Liver (tissue), 9 donors: ENCODE measurements around the gene SPA17. TPM values are rescaled to one million over a fixed set of nuclear protein-coding genes. Genes with fewer than 3 reads are reported as not detected.

ENCODE experiments used
- DNase-seq: peaks from one replicate; pipeline ENCODE4 v3.0.0-alpha.2; 2017; ENCODE audit warnings: low spot score
- H3K27ac ChIP-seq, 2 donors: one replicate each; pipeline ENCODE4 v1.7.0; 2013; ENCODE audit warnings: inconsistent platforms in 2 of 2, low read length in 2 of 2, control low read depth in 1 of 2, low read depth in 1 of 2, mild to moderate bottlenecking in 1 of 2
- H3K27me3 ChIP-seq, 4 donors: one replicate each; pipeline versions ENCODE4 v1.6.1 to v1.7.0; 2013; ENCODE audit warnings: low read length in 3 of 4, inconsistent platforms in 1 of 4, mild to moderate bottlenecking in 1 of 4, moderate library complexity in 1 of 4; ENCODE audit not compliant: control insufficient read depth in 4 of 4, insufficient read depth in 4 of 4
- H3K36me3 ChIP-seq, 4 donors: one replicate each; pipeline versions ENCODE4 v1.6.1 to v1.7.0; 2013; ENCODE audit warnings: low read length in 3 of 4, mild to moderate bottlenecking in 3 of 4, low read depth in 1 of 4, moderate library complexity in 1 of 4; ENCODE audit not compliant: control insufficient read depth in 4 of 4, insufficient read depth in 3 of 4
- H3K4me1 ChIP-seq, 4 donors: one replicate each; pipeline versions ENCODE4 v1.6.1 to v1.7.0; 2013; ENCODE audit warnings: low read length in 3 of 4, mild to moderate bottlenecking in 3 of 4, moderate library complexity in 1 of 4; ENCODE audit not compliant: control insufficient read depth in 4 of 4, insufficient read depth in 4 of 4
- H3K4me3 ChIP-seq, 3 donors: one replicate each; pipeline versions ENCODE4 v1.6.1 to v1.7.0; 2013; ENCODE audit warnings: low read length in 3 of 3, control low read depth in 1 of 3, low read depth in 1 of 3, mild to moderate bottlenecking in 1 of 3
- H3K9ac ChIP-seq, 2 donors: one replicate each; pipeline ENCODE4 v1.7.0; 2013; ENCODE audit warnings: low read length in 2 of 2, mild to moderate bottlenecking in 2 of 2, moderate library complexity in 2 of 2, control low read depth in 1 of 2, low read depth in 1 of 2
- H3K9me3 ChIP-seq, 4 donors: one replicate each; pipeline versions ENCODE4 v1.6.1 to v1.7.0; 2013; ENCODE audit warnings: low read length in 3 of 4; ENCODE audit not compliant: control insufficient read depth in 4 of 4
- EGR1 ChIP-seq, 2 donors: IDR thresholded peaks; 2 replicates each; pipeline ENCODE4 v1.6.1; 2016 to 2018; ENCODE audit warnings: antibody characterized with exemption in 2 of 2, low read depth in 2 of 2
- FOXA1 ChIP-seq: IDR thresholded peaks from 2 replicates; pipeline ENCODE4 v1.6.1; 2016; ENCODE audit warnings: antibody characterized with exemption
- FOXA2 ChIP-seq: IDR thresholded peaks from 2 replicates; pipeline ENCODE4 v1.6.1; 2016; ENCODE audit warnings: antibody characterized with exemption
- GABPA ChIP-seq, 2 donors: IDR thresholded peaks in 1 of 2; conservative IDR thresholded peaks in 1 of 2; 2 replicates each; pipeline ENCODE4 v1.6.1; 2016; ENCODE audit warnings: antibody characterized with exemption in 2 of 2, mild to moderate bottlenecking in 1 of 2, moderate library complexity in 1 of 2
- HNF4A ChIP-seq, 2 donors: conservative IDR thresholded peaks; 2 replicates each; pipeline ENCODE4 v1.6.1; 2016; ENCODE audit warnings: antibody characterized with exemption in 2 of 2, mild to moderate bottlenecking in 2 of 2
- HNF4G ChIP-seq: IDR thresholded peaks from 2 replicates; pipeline ENCODE4 v1.6.1; 2016; ENCODE audit warnings: antibody characterized with exemption
- JUND ChIP-seq, 2 donors: IDR thresholded peaks; 2 replicates each; pipeline ENCODE4 v1.6.1; 2016; ENCODE audit warnings: antibody characterized with exemption in 2 of 2
- MAX ChIP-seq: IDR thresholded peaks from 2 replicates; pipeline ENCODE4 v1.6.1; 2016; ENCODE audit warnings: antibody characterized with exemption
- NR2F2 ChIP-seq: IDR thresholded peaks from 2 replicates; pipeline ENCODE4 v1.6.1; 2016; ENCODE audit warnings: antibody characterized with exemption
- RAD21 ChIP-seq, 2 donors: IDR thresholded peaks; 2 replicates each; pipeline ENCODE4 v1.6.1; 2016; ENCODE audit warnings: antibody characterized with exemption in 2 of 2, mild to moderate bottlenecking in 2 of 2
- RXRA ChIP-seq, 2 donors: IDR thresholded peaks; 2 replicates each; pipeline ENCODE4 v1.6.1; 2017 to 2018; ENCODE audit warnings: antibody characterized with exemption in 2 of 2, mild to moderate bottlenecking in 1 of 2
- SP1 ChIP-seq: IDR thresholded peaks from 2 replicates; pipeline ENCODE4 v1.6.1; 2018; ENCODE audit warnings: antibody characterized with exemption, mild to moderate bottlenecking
- TAF1 ChIP-seq: conservative IDR thresholded peaks from 2 replicates; pipeline ENCODE4 v1.6.1; 2016; ENCODE audit warnings: antibody characterized with exemption, mild to moderate bottlenecking
- YY1 ChIP-seq: IDR thresholded peaks from 2 replicates; pipeline ENCODE4 v1.6.1; 2016; ENCODE audit warnings: antibody characterized with exemption, mild to moderate bottlenecking
- ZBTB33 ChIP-seq: IDR thresholded peaks from 2 replicates; pipeline ENCODE4 v1.6.1; 2016; ENCODE audit warnings: antibody characterized with exemption
- WGBS: extraction: QIAGEN DNeasy Blood & Tissue Kit; methylation state at CpG from one replicate; pipeline ENCODE4 v1.1.7; 2013; 5-methylcytosine and 5-hydroxymethylcytosine counted together
- polyA plus RNA-seq, 2 donors: library from polyadenylated mRNA; stranded (reverse) in 1 of 2; unstranded in 1 of 2; fragments of 200-250 nt in 1 of 2; fragments of >200 nt in 1 of 2; fragmentation: Nextera tagmentation in 1 of 2; extraction: Ambion mirVana in 1 of 2; gene quantifications; one replicate each; pipeline versions ENCODE4 v1.2.1 to v1.2.3, GENCODE V29; 2013 to 2015
- total RNA-seq, 2 donors: library from RNA; depleted of rRNA; stranded (reverse); fragments of >200 nt; gene quantifications; one replicate each; pipeline ENCODE4 v1.2.3, GENCODE V29; 2014
- TF ChIP-seq, protein P1 (sequence below): fragments of 150-350 bp; IDR thresholded peaks from 2 replicates; pipeline ENCODE4 v1.5.1; 2017; ENCODE audit warnings: improper control_type of control experiment, low read depth, low read length; ENCODE audit not compliant: missing input control
- TF ChIP-seq, protein P2 (sequence below): IDR thresholded peaks from 2 replicates; pipeline ENCODE4 v1.6.1; 2016; ENCODE audit warnings: antibody characterized with exemption
- donor health status: healthy.
- donor health status: healthy.
- donor health status: healthy.
- donor health status: healthy.
- donor health status: healthy.

Gene SPA17
- total and polyA plus RNA-seq, 4 donors: 0.47 to 3.2 (median 1.9) TPM

- peaks cover 4 to 12% (median 9%) of the 10 kb centered on the region in 4 donors for H3K4me1 ChIP-seq
- H3K9me3 ChIP-seq: no peaks in the 10 kb centered on the region
- H3K4me3 ChIP-seq: no peak overlapping the region
- H3K36me3 ChIP-seq: no peaks in the 10 kb centered on the region
- WGBS: 59% methylated on average over 3 of the region's 3 CpGs
- TF ChIP-seq YY1 (no peak), EGR1 (IDR thresholded peaks at IDR 0.05; ENCODE audit: low read depth in 2 of 2) (no peak), MAX (no peak), HNF4G (no peak)
- no peak for DNase-seq
- H3K27ac ChIP-seq: no peak overlapping the region
- H3K9ac ChIP-seq: no peak overlapping the region
- no peaks in the 10 kb centered on the region for H3K27me3 ChIP-seq
Measured at GRCh38 chr11:124736736-124737135, 63.0 kb downstream of the SPA17 start.

DNA sequence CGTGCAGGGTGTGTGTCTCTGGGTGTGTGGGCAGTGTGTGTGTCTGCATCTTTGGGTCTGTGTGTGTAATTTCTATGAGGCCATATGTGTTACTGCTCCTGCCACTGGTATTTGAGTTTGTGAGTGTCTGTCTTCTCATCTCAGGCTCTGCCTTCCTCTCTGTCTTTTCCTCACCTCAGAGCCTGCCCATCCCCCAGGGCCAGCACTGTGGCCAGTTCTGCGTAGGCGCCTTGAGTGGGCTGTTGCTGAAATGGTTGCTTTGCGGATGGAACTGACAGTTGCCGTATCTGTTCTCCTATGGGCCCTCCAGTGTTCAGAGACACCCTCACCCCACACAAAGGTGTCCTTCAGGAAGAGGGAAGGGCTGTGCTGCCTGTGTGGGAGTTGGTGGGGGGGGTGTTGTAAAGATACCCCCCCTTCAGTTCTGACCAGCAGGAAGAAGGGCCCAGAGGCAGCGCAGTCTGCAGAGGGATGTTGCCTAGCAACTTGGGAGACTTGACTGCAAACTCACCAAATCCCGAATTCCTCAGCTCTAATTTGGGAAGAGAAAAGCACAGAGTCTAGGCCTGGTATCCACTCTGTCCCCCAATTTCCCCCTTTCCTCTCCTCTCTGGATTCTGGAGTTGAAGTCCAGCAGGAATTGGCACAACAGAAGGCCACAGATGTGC, 64.1 kb downstream of the SPA17 start:
- no peaks in the 10 kb centered on the region for H3K9me3 ChIP-seq
- peaks cover 0 to 1% (median 0%) of the 10 kb centered on the region in 4 donors for H3K27me3 ChIP-seq
- TF ChIP-seq MAX: no peak
- no peak for TF ChIP-seq FOXA1
- TF ChIP-seq, protein P1, sequence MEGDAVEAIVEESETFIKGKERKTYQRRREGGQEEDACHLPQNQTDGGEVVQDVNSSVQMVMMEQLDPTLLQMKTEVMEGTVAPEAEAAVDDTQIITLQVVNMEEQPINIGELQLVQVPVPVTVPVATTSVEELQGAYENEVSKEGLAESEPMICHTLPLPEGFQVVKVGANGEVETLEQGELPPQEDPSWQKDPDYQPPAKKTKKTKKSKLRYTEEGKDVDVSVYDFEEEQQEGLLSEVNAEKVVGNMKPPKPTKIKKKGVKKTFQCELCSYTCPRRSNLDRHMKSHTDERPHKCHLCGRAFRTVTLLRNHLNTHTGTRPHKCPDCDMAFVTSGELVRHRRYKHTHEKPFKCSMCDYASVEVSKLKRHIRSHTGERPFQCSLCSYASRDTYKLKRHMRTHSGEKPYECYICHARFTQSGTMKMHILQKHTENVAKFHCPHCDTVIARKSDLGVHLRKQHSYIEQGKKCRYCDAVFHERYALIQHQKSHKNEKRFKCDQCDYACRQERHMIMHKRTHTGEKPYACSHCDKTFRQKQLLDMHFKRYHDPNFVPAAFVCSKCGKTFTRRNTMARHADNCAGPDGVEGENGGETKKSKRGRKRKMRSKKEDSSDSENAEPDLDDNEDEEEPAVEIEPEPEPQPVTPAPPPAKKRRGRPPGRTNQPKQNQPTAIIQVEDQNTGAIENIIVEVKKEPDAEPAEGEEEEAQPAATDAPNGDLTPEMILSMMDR: no peak
- no peak for TF ChIP-seq HNF4A (conservative IDR thresholded peaks at IDR 0.05)
- TF ChIP-seq, protein P2, sequence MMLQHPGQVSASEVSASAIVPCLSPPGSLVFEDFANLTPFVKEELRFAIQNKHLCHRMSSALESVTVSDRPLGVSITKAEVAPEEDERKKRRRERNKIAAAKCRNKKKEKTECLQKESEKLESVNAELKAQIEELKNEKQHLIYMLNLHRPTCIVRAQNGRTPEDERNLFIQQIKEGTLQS: no peak
- TF ChIP-seq SP1: no peak
- TF ChIP-seq RXRA (IDR thresholded peaks at IDR 0.05): no peak
- TF ChIP-seq JUND (IDR thresholded peaks at IDR 0.05): no peak
- H3K4me3 ChIP-seq: no peak overlapping the region
- no peaks in the 10 kb centered on the region for H3K36me3 ChIP-seq
- H3K27ac ChIP-seq: no peak overlapping the region
- H3K9ac ChIP-seq: no peak overlapping the region
- DNase-seq: no peak
- WGBS: 73% methylated on average over 7 of the region's 7 CpGs
- H3K4me1 ChIP-seq: peaks cover 4 to 12% (median 9%) of the 10 kb centered on the region in 4 donors

DNA sequence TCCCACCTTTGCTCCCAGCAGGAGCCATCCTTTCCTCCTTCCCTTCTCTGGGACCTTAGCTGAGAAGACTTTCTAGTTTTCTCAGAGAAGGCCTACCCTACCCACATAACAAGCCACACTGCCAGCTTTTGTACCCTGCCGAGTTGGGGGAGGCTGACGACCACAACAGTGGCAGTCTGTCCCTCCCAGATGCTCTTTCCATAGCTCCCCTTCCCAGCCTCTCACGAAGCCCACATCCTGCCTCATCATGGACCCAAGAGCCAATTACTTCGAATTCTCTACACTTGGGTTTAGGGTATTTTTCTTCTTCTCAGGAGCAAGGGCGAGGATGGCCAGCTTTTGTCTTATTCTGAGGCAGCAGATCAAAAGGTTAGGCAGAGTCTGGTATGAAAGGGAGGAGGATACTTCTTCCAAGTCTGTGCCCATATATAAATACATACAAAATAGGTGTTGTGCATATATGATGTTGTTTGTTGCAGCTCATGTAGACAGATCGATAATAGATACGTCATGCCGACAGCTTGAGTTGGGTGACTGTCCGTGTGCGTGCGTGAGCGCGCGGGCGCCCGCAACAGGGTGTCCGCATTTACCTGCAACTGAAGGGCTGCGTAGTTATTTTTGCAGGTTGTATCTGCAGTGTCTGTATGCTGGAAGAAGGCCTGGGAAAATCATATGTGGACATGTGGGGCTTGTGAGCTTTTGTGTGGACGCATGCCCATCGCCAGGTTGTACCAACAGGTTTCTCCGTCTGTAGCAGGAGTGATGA, 65.2 kb downstream of the SPA17 start:
- no peak overlapping the region for H3K4me3 ChIP-seq
- peaks cover 0 to 5% (median 0%) of the 10 kb centered on the region in 4 donors for H3K27me3 ChIP-seq
- no peak for DNase-seq
- H3K27ac ChIP-seq: no peak overlapping the region
- H3K4me1 ChIP-seq: peaks cover 4 to 12% (median 9%) of the 10 kb centered on the region in 4 donors
- no peaks in the 10 kb centered on the region for H3K36me3 ChIP-seq
- no peaks in the 10 kb centered on the region for H3K9me3 ChIP-seq
- 46% methylated on average over 21 of the region's 21 CpGs for WGBS
- H3K9ac ChIP-seq: no peak overlapping the region
- TF ChIP-seq GABPA (IDR thresholded peaks at IDR 0.05 in 1 of 2, conservative IDR thresholded peaks at IDR 0.05 in 1 of 2) (no peak), RXRA (IDR thresholded peaks at IDR 0.05) (no peak), NR2F2 (no peak), YY1 (no peak), ZBTB33 (no peak), FOXA2 (no peak), JUND (IDR thresholded peaks at IDR 0.05) (no peak), SP1 (no peak), RAD21 (IDR thresholded peaks at IDR 0.05) (no peak), MAX (no peak), HNF4G (no peak), FOXA1 (no peak), HNF4A (conservative IDR thresholded peaks at IDR 0.05) (no peak), TAF1 (no peak)
- TF ChIP-seq, protein P2: no peak
- TF ChIP-seq, protein P1: no peak
